B cell (primary cell): ENCODE measurements around the gene FBLN2. TPM values are rescaled to one million over a fixed set of nuclear protein-coding genes. Genes with fewer than 3 reads are reported as not detected.

Experiments
- ATAC-seq: fragments of 200-7000 bp; cut with Tn5 transposase; one replicate; pipeline ENCODE4 v1.10.0; 2021; ENCODE audit warnings: low read depth, mild to moderate bottlenecking, moderate number of reproducible peaks, moderate library complexity
- CTCF ChIA-PET: fragments of 350-600 bp; sonication (Branson Sonifier 250); formaldehyde crosslinking; loops from one replicate; lab custom pipeline; 2021; ENCODE audit warnings: antibody characterized with exemption, inconsistent platforms; lab: Charles Lee
- POLR2A ChIA-PET: fragments of 350-600 bp; sonication (Branson Sonifier 250); formaldehyde crosslinking; loops from one replicate; lab custom pipeline; 2021; ENCODE audit warnings: antibody characterized with exemption; lab: Charles Lee
- DNase-seq: peaks from one replicate; pipeline ENCODE4 v3.0.0; 2013
- H2AFZ ChIP-seq: 2 replicates; pipeline ENCODE4 v1.6.1; 2012; ENCODE audit warnings: mild to moderate bottlenecking, low read depth, low read length; ENCODE audit not compliant: insufficient read depth, poor library complexity, severe bottlenecking
- H3K27ac ChIP-seq, 2 donors: 1 replicate in 1 of 2; 2 replicates in 1 of 2; pipeline ENCODE4 v1.5.1; 2012 to 2013; ENCODE audit warnings: low read length in 2 of 2, mild to moderate bottlenecking in 2 of 2, moderate library complexity in 1 of 2
- H3K27me3 ChIP-seq, 4 experiments: fragments of 200-600 bp in 1 of 4; sonication (generic) in 1 of 4; replicated peaks in 1 of 4; 1 replicate in 2 of 4; 2 replicates in 2 of 4; pipeline versions ENCODE4 v1.6.1 to v1.7.0; 2013 to 2016; ENCODE audit warnings: low read length in 3 of 4, mild to moderate bottlenecking in 2 of 4, mixed read lengths in 1 of 4, moderate library complexity in 1 of 4; ENCODE audit not compliant: insufficient read depth in 4 of 4, control insufficient read depth in 3 of 4; ENCODE audit errors: control extremely low read depth in 1 of 4
- H3K36me3 ChIP-seq, 2 experiments: replicated peaks in 1 of 2; 1 replicate in 1 of 2; 2 replicates in 1 of 2; pipeline versions ENCODE4 v1.6.1 to v1.7.1; 2013; ENCODE audit warnings: low read length in 1 of 2; ENCODE audit not compliant: insufficient read depth in 2 of 2, control insufficient read depth in 1 of 2; ENCODE audit errors: control extremely low read depth in 1 of 2, extremely low read depth in 1 of 2
- H3K4me1 ChIP-seq, 2 donors: fragments of 200-600 bp in 1 of 2; sonication (generic) in 1 of 2; 1 replicate in 1 of 2; 2 replicates in 1 of 2; pipeline versions ENCODE4 v1.5.1 to v1.6.1; 2013 to 2017; ENCODE audit warnings: low read length in 2 of 2; ENCODE audit not compliant: control insufficient read depth in 2 of 2, insufficient read depth in 2 of 2
- H3K4me2 ChIP-seq: replicated peaks from 2 replicates; pipeline ENCODE3; 2012; ENCODE audit warnings: mild to moderate bottlenecking, low read depth, low read length; ENCODE audit not compliant: poor library complexity, severe bottlenecking
- H3K4me3 ChIP-seq, 5 experiments: fragments of 200-600 bp in 1 of 5; sonication (generic) in 1 of 5; 1 replicate in 3 of 5; 2 replicates in 2 of 5; pipeline versions ENCODE4 v1.5.1 to v1.7.0; 2011 to 2016; ENCODE audit warnings: low read length in 4 of 5, mild to moderate bottlenecking in 4 of 5, low read depth in 2 of 5, control low read depth in 1 of 5, moderate library complexity in 1 of 5; ENCODE audit not compliant: insufficient read depth in 1 of 5; ENCODE audit errors: control extremely low read depth in 1 of 5, extremely low read depth in 1 of 5
- H3K79me2 ChIP-seq: fragments of 200-600 bp; sonication (generic); one replicate; pipeline ENCODE4 v1.6.0; 2016; ENCODE audit warnings: low read length; ENCODE audit not compliant: control insufficient read depth, insufficient read depth
- H3K9ac ChIP-seq: fragments of 200-600 bp; sonication (generic); 2 replicates; pipeline ENCODE4 v1.6.1; 2017; ENCODE audit warnings: mild to moderate bottlenecking, low read length, moderate library complexity
- H3K9me3 ChIP-seq, 3 donors: one replicate each; pipeline versions ENCODE4 v1.6.1 to v1.7.1; 2013; ENCODE audit warnings: low read length in 2 of 3; ENCODE audit not compliant: control insufficient read depth in 2 of 3, insufficient read depth in 1 of 3; ENCODE audit errors: control extremely low read depth in 1 of 3
- H4K20me1 ChIP-seq: 2 replicates; pipeline ENCODE4 v1.6.0; 2012; ENCODE audit warnings: mild to moderate bottlenecking, low read length; ENCODE audit not compliant: insufficient read depth, control insufficient read depth, poor library complexity, severe bottlenecking
- H3K27ac Mint-ChIP-seq: one replicate; pipeline ENCODE4 v1.8.0; 2021; ENCODE audit warnings: mixed read lengths
- H3K27me3 Mint-ChIP-seq: one replicate; pipeline ENCODE4 v1.8.0; 2021; ENCODE audit warnings: mixed read lengths
- H3K4me1 Mint-ChIP-seq: one replicate; pipeline ENCODE4 v1.8.0; 2021; ENCODE audit warnings: mixed read lengths
- H3K4me3 Mint-ChIP-seq: one replicate; pipeline ENCODE4 v1.8.0; 2021; ENCODE audit warnings: mixed read lengths
- H3K9me3 Mint-ChIP-seq: one replicate; pipeline ENCODE4 v1.8.0; 2022; ENCODE audit warnings: mixed read lengths; ENCODE audit not compliant: insufficient read depth
- CTCF ChIP-seq: fragments of 200-600 bp; IDR thresholded peaks from one replicate; pipeline ENCODE4 v1.8.0; 2022; ENCODE audit warnings: antibody characterized with exemption, mild to moderate bottlenecking
- EZH2 ChIP-seq: IDR thresholded peaks from 2 replicates; pipeline ENCODE4 v1.6.1; 2012; ENCODE audit warnings: borderline replicate concordance, low read depth, mild to moderate bottlenecking, moderate library complexity, low read length; ENCODE audit not compliant: insufficient read depth, poor library complexity, severe bottlenecking
- WGBS: methylation state at CpG from one replicate; pipeline ENCODE4 v1.1.5; 2013; ENCODE audit warnings: missing lambda C conversion rate; ENCODE audit not compliant: insufficient coverage; 5-methylcytosine and 5-hydroxymethylcytosine counted together
- intact Hi-C: fragments of 100-400 bp; cut with micrococcal nuclease; formaldehyde crosslinking; loops from one replicate; pipeline ENCODE4 v1.10.0; 2022
- polyA plus RNA-seq: library from polyadenylated mRNA; depleted of rRNA; stranded (reverse); fragments of >200 nt; gene quantifications from 2 replicates; pipeline ENCODE4 v1.2.3, GENCODE V29; 2012
- total RNA-seq, 2 donors: library from RNA; stranded (reverse); fragments of 120-200 nt in 1 of 2; gene quantifications; 1 replicate in 1 of 2; 2 replicates in 1 of 2; pipeline versions ENCODE4 v1.2.3 to v1.2.4, GENCODE V29; 2013 to 2022

FBLN2 gene
- total and polyA plus RNA-seq, 2 donors (not counting 1 experiment from before 2014, with no cell fraction given) = 3.6 to 8.2 TPM

GRCh38 chr3:13532631-13533030, 16.3 kb upstream of the FBLN2 start:
- Histone ChIP-seq H3K27ac (no peak overlapping the region), H3K9ac (no peak overlapping the region), H3K9me3 (peaks cover 0 to 9% (median 2%) of the 10 kb centered on the region in 3 donors), H3K79me2 (no peaks in the 10 kb centered on the region), H3K4me1 (peaks cover 0 to 3% of the 10 kb centered on the region in 2 donors), H3K4me2 (no peak overlapping the region), H4K20me1 (no peaks in the 10 kb centered on the region), H3K36me3 (no peaks in the 10 kb centered on the region), H3K4me3 (no peak overlapping the region), H2AFZ (no peak overlapping the region), H3K27me3 (peaks cover 0 to 19% (median 0%) of the 10 kb centered on the region in 4 experiments)
- H3K4me3 Mint-ChIP-seq = no peak overlapping the region
- ChIA-PET CTCF (no interaction called here), POLR2A (no interaction called here)
- intact Hi-C loops = no loop called here
- TF ChIP-seq CTCF (no peak), EZH2 (no peak)
- DNase-seq = no peak
- H3K27me3 Mint-ChIP-seq = peaks cover 38% of the 10 kb centered on the region
- H3K27ac Mint-ChIP-seq = no peak overlapping the region
- 86% methylated on average over 1 of the region's 5 CpGs for WGBS
- H3K4me1 Mint-ChIP-seq = no peaks in the 10 kb centered on the region
- peaks cover 2% of the 10 kb centered on the region for H3K9me3 Mint-ChIP-seq
- no peak for ATAC-seq

GRCh38 chr3:13533885-13534301, 15.0 kb upstream of the FBLN2 start:
- POLR2A ChIA-PET = no interaction called here
- intact Hi-C loops = no loop called here
- no peak for DNase-seq

More at GRCh38 chr3:13533885-13534301, 15.0 kb upstream of the FBLN2 start:
- H3K27me3 Mint-ChIP-seq = peaks cover 37% of the 10 kb centered on the region
- Histone ChIP-seq H3K27ac (no peak overlapping the region), H3K36me3 (no peaks in the 10 kb centered on the region), H3K9ac (no peak overlapping the region), H3K79me2 (no peaks in the 10 kb centered on the region), H3K4me2 (no peak overlapping the region), H4K20me1 (no peaks in the 10 kb centered on the region), H3K4me1 (peaks cover 0 to 3% of the 10 kb centered on the region in 2 donors), H2AFZ (no peak overlapping the region), H3K27me3 (peaks cover 0 to 22% (median 0%) of the 10 kb centered on the region in 4 experiments), H3K9me3 (peaks cover 0 to 9% (median 2%) of the 10 kb centered on the region in 3 donors), H3K4me3 (no peak overlapping the region)
- TF ChIP-seq EZH2 = no peak
- ATAC-seq = no peak
- CTCF ChIA-PET = no interaction called here
- no peaks in the 10 kb centered on the region for H3K4me1 Mint-ChIP-seq
- peaks cover 2% of the 10 kb centered on the region for H3K9me3 Mint-ChIP-seq
- no peak overlapping the region for H3K4me3 Mint-ChIP-seq
- no peak overlapping the region for H3K27ac Mint-ChIP-seq
- WGBS = 94% methylated on average over 8 of the region's 8 CpGs
